Duodenal mucosa (tissue), 2 donors: ENCODE results near the gene SMIM17.

Experiments used
- H3K27ac ChIP-seq: one replicate; pipeline ENCODE4 v1.7.0; 2013; ENCODE audit warnings: low read depth, low read length
- H3K27me3 ChIP-seq, 2 donors: one replicate each; pipeline ENCODE4 v1.7.0; 2013; ENCODE audit warnings: low read length in 2 of 2, control low read depth in 1 of 2; ENCODE audit not compliant: insufficient read depth in 2 of 2, control insufficient read depth in 1 of 2
- H3K36me3 ChIP-seq, 2 donors: one replicate each; pipeline ENCODE4 v1.7.0; 2013; ENCODE audit warnings: low read length in 2 of 2, control low read depth in 1 of 2; ENCODE audit not compliant: insufficient read depth in 2 of 2, control insufficient read depth in 1 of 2
- H3K4me1 ChIP-seq, 2 donors: one replicate each; pipeline ENCODE4 v1.7.0; 2013; ENCODE audit warnings: low read length in 2 of 2, control low read depth in 1 of 2; ENCODE audit not compliant: insufficient read depth in 2 of 2, control insufficient read depth in 1 of 2
- H3K4me3 ChIP-seq, 2 donors: one replicate each; pipeline ENCODE4 v1.7.0; 2013; ENCODE audit warnings: low read length in 2 of 2, low read depth in 1 of 2
- H3K9ac ChIP-seq, 2 donors: one replicate each; pipeline ENCODE4 v1.7.0; 2013; ENCODE audit warnings: low read length in 2 of 2, low read depth in 1 of 2
- H3K9me3 ChIP-seq, 2 donors: one replicate each; pipeline ENCODE4 v1.7.0; 2013; ENCODE audit warnings: low read length in 2 of 2, control low read depth in 1 of 2; ENCODE audit not compliant: control insufficient read depth in 1 of 2

SMIM17 gene

GRCh38 chr19:56699552-56699951 is 56.6 kb downstream of the SMIM17 start:
- Histone ChIP-seq H3K9ac (no peak overlapping the region), H3K4me3 (no peak overlapping the region), H3K27ac (no peak overlapping the region), H3K4me1 (no peaks in the 10 kb centered on the region), H3K36me3 (no peaks in the 10 kb centered on the region), H3K9me3 (peaks cover 9 to 27% of the 10 kb centered on the region in 2 donors), H3K27me3 (no peaks in the 10 kb centered on the region)

DNA sequence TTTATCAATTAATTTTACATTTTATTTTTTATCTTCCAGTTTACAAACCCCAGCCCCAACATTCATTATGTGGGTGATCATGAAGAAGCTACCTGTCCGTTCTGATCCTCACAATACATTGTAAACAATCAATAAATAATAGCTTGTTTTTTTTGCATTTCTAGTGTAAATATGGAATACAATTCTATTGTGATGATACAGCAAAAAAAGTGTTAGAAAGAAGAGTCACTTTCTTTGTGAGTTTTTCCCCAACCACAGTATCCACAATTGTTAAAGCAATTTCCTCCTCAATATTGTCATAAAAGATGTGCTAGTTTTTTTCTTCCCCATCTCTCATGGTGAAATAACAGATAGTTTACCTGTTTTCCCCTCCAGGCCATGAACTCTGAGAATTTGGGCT is 58.9 kb downstream of the SMIM17 start:
- H3K9ac ChIP-seq, result no peak overlapping the region
- no peaks in the 10 kb centered on the region for H3K4me1 ChIP-seq
- peaks cover 12 to 22% of the 10 kb centered on the region in 2 donors for H3K9me3 ChIP-seq
- H3K4me3 ChIP-seq, result no peak overlapping the region
- H3K27me3 ChIP-seq, result no peaks in the 10 kb centered on the region
- H3K27ac ChIP-seq, result no peak overlapping the region
- H3K36me3 ChIP-seq, result no peaks in the 10 kb centered on the region

GRCh38 chr19:56705939-56706338 is 63.0 kb downstream of the SMIM17 start:
- Histone ChIP-seq H3K36me3 (no peaks in the 10 kb centered on the region), H3K9me3 (peaks cover 16 to 24% of the 10 kb centered on the region in 2 donors), H3K27me3 (no peaks in the 10 kb centered on the region), H3K9ac (no peak overlapping the region), H3K4me1 (no peaks in the 10 kb centered on the region), H3K4me3 (no peak overlapping the region), H3K27ac (no peak overlapping the region)
